IPS-18a (cell line): ENCODE data around the gene BTBD2.

ENCODE experiments used
- H3K27ac ChIP-seq: one replicate; pipeline ENCODE4 v1.5.1; 2013; ENCODE audit warnings: low read length
- H3K27me3 ChIP-seq: one replicate; pipeline ENCODE4 v1.6.1; 2013; ENCODE audit warnings: mild to moderate bottlenecking, low read length; ENCODE audit not compliant: control insufficient read depth, insufficient read depth
- H3K36me3 ChIP-seq: one replicate; pipeline ENCODE4 v1.6.1; 2013; ENCODE audit warnings: low read depth, low read length; ENCODE audit not compliant: control insufficient read depth
- H3K4me1 ChIP-seq: one replicate; pipeline ENCODE4 v1.6.1; 2013; ENCODE audit warnings: low read depth, low read length; ENCODE audit not compliant: control insufficient read depth
- H3K4me3 ChIP-seq: one replicate; pipeline ENCODE4 v1.5.1; 2013; ENCODE audit warnings: low read length
- H3K9ac ChIP-seq: one replicate; pipeline ENCODE4 v1.6.1; 2013; ENCODE audit warnings: mild to moderate bottlenecking, low read length, moderate library complexity
- H3K9me3 ChIP-seq: one replicate; pipeline ENCODE4 v1.6.1; 2013; ENCODE audit warnings: low read depth, low read length; ENCODE audit not compliant: control insufficient read depth

Gene BTBD2

GRCh38 chr19:1981253-1981652 lies 34.3 kb downstream of the BTBD2 start:
- H3K27me3 ChIP-seq, result no peaks in the 10 kb centered on the region
- peaks cover 22% of the 10 kb centered on the region for H3K36me3 ChIP-seq
- no peak overlapping the region for H3K9ac ChIP-seq
- H3K27ac ChIP-seq, result no peak overlapping the region
- H3K9me3 ChIP-seq, result no peaks in the 10 kb centered on the region
- no peak overlapping the region for H3K4me3 ChIP-seq
- no peaks in the 10 kb centered on the region for H3K4me1 ChIP-seq

DNA sequence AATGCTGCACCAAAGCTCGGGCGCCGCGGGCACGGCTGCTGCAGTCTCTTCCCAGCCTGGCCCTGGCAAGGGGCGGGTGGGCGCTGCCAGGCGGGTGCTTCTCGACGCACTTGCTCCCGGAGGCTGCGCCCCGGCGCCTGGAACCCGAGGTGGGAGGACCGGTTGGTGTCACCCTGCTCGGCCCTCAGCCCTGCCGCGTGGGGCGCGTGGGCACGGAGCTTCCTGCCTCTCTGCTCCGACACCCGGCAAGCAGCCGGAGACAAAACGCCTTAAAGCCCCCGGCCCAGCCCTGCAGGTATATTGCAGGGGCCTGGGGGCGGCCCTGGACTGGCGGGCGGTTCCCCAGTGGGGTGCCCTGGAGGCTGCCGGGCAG lies 34.7 kb downstream of the BTBD2 start:
- no peaks in the 10 kb centered on the region for H3K9me3 ChIP-seq
- no peak overlapping the region for H3K4me3 ChIP-seq
- no peaks in the 10 kb centered on the region for H3K4me1 ChIP-seq
- no peak overlapping the region for H3K9ac ChIP-seq
- peaks cover 19% of the 10 kb centered on the region for H3K36me3 ChIP-seq
- H3K27ac ChIP-seq, result no peak overlapping the region
- no peaks in the 10 kb centered on the region for H3K27me3 ChIP-seq

DNA sequence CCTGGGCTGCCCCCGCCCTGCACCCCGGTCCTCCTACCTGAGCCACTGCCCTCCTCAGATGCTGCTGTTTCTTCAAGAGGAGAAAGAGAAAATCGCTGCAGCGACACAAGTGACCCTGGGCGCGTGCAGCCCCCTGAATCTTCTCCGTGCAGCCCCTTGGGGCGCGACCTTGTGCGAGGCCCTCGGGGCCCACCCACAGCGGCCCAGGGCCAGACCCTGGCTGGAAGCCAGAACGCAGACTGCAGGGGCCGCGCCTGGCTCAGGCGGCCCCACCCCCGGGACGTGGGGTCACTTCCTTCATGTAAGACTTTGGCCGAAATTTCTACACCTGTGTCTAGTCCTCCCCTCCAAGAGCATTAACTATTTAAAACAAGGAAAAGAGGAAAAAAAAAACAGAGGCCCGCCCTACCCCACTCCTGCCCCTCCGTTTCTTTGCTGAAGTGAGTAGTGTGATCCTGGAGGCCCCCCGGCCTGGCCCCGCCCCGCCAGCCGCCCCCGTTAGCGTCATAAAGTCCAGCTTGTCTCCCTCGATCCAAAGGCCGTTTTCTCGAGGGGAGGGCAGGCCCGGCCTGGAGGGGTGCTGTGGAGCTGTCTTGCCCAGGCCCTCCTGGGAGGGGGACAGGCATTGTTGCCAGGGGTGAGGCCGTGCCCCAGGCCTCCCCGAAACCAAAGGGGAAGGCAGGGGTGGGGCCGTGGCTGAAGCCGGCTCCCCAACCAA lies 35.3 kb downstream of the BTBD2 start:
- Histone ChIP-seq H3K27me3 (no peaks in the 10 kb centered on the region), H3K36me3 (peaks cover 17% of the 10 kb centered on the region), H3K9me3 (no peaks in the 10 kb centered on the region), H3K4me1 (no peaks in the 10 kb centered on the region), H3K9ac (no peak overlapping the region), H3K4me3 (no peak overlapping the region), H3K27ac (no peak overlapping the region)

- Histone ChIP-seq H3K36me3 (peaks cover 16% of the 10 kb centered on the region), H3K9ac (no peak overlapping the region), H3K27me3 (no peaks in the 10 kb centered on the region), H3K4me3 (no peak overlapping the region), H3K9me3 (no peaks in the 10 kb centered on the region), H3K4me1 (no peaks in the 10 kb centered on the region), H3K27ac (no peak overlapping the region)
Measured at GRCh38 chr19:1979642-1980041, 35.9 kb downstream of the BTBD2 start.

- no peak overlapping the region for H3K4me3 ChIP-seq
- H3K27ac ChIP-seq, result no peak overlapping the region
- peaks cover 15% of the 10 kb centered on the region for H3K36me3 ChIP-seq
- no peaks in the 10 kb centered on the region for H3K27me3 ChIP-seq
- no peaks in the 10 kb centered on the region for H3K9me3 ChIP-seq
- no peak overlapping the region for H3K9ac ChIP-seq
- no peaks in the 10 kb centered on the region for H3K4me1 ChIP-seq
Measured at GRCh38 chr19:1979017-1979416, 36.5 kb downstream of the BTBD2 start.

- Histone ChIP-seq H3K9ac (no peak overlapping the region), H3K4me3 (no peak overlapping the region), H3K4me1 (no peaks in the 10 kb centered on the region), H3K9me3 (no peaks in the 10 kb centered on the region), H3K36me3 (peaks cover 15% of the 10 kb centered on the region), H3K27me3 (no peaks in the 10 kb centered on the region), H3K27ac (no peak overlapping the region)
Measured at GRCh38 chr19:1978346-1978894, 37.1 kb downstream of the BTBD2 start.

- Histone ChIP-seq H3K27me3 (no peaks in the 10 kb centered on the region), H3K9me3 (no peaks in the 10 kb centered on the region), H3K27ac (no peak overlapping the region), H3K4me1 (no peaks in the 10 kb centered on the region), H3K36me3 (peaks cover 10% of the 10 kb centered on the region), H3K9ac (no peak overlapping the region), H3K4me3 (no peak overlapping the region)
Measured at GRCh38 chr19:1977120-1977519, 38.4 kb downstream of the BTBD2 start.

GRCh38 chr19:1975162-1975480 lies 40.4 kb downstream of the BTBD2 start:
- no peak overlapping the region for H3K9ac ChIP-seq

DNA sequence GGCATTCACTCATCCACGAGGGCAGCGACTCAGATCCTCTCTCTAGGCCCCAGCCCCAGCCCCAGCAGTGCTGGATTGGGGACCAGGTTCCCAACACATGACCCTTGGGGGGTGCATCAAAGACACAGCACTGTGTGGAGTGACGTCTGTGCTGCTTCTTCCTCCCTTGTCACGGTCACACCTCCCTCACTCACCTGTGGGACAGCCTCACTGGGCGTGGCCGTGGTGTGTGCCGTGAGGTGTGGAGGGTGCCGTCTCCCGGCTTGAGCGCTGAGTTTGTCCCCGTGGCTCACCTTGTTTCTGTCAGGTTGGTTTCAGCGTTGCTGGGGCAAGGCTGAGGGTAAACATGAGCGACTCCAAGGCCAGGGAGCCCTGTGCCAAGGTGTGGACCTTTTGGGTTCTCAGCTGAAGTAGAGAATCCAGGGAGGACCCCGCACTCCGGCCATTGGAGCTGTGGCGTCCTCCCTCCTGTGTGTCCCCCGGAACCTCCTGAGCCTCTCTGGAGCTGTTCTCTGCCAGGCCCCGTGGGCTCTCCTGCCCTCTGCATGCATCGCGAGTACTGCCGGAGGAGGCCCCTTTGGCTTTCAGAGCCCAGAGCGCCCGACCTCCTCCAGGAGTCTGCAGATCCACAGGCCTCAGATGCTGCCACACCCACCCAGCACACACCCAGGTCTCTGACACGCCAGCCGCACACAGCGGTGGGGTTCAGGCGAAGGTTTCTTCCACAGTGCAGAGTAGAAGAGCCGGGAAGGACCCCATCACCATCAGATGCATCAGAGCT lies 40.9 kb downstream of the BTBD2 start:
- H3K27me3 ChIP-seq, result no peaks in the 10 kb centered on the region
- no peaks in the 10 kb centered on the region for H3K9me3 ChIP-seq
- no peak overlapping the region for H3K27ac ChIP-seq
- H3K9ac ChIP-seq, result no peak overlapping the region
- H3K4me3 ChIP-seq, result no peak overlapping the region
- peaks cover 5% of the 10 kb centered on the region for H3K36me3 ChIP-seq
- H3K4me1 ChIP-seq, result no peaks in the 10 kb centered on the region

More at GRCh38 chr19:1975162-1975480, 40.4 kb downstream of the BTBD2 start:
- Histone ChIP-seq H3K9me3 (no peaks in the 10 kb centered on the region), H3K27me3 (no peaks in the 10 kb centered on the region), H3K4me3 (no peak overlapping the region), H3K36me3 (peaks cover 5% of the 10 kb centered on the region), H3K4me1 (no peaks in the 10 kb centered on the region), H3K27ac (no peak overlapping the region)

GRCh38 chr19:1970806-1971502 lies 44.6 kb downstream of the BTBD2 start:
- H3K9ac ChIP-seq, result no peak overlapping the region
- peaks cover 5% of the 10 kb centered on the region for H3K36me3 ChIP-seq
- H3K27ac ChIP-seq, result no peak overlapping the region
- no peak overlapping the region for H3K4me3 ChIP-seq
- no peaks in the 10 kb centered on the region for H3K9me3 ChIP-seq
- no peaks in the 10 kb centered on the region for H3K27me3 ChIP-seq
- H3K4me1 ChIP-seq, result no peaks in the 10 kb centered on the region

GRCh38 chr19:1970003-1970805 lies 45.3 kb downstream of the BTBD2 start:
- no peaks in the 10 kb centered on the region for H3K9me3 ChIP-seq
- no peaks in the 10 kb centered on the region for H3K27me3 ChIP-seq
- H3K4me1 ChIP-seq, result no peaks in the 10 kb centered on the region
- H3K4me3 ChIP-seq, result no peak overlapping the region
- H3K27ac ChIP-seq, result no peak overlapping the region
- peaks cover 4% of the 10 kb centered on the region for H3K36me3 ChIP-seq
- H3K9ac ChIP-seq, result no peak overlapping the region
